ENCODE data around the gene PGA4. TPM values are rescaled to one million over a fixed set of nuclear protein-coding genes. Genes with fewer than 3 reads are reported as not detected.
"Not testable (repeated sequence)": the region's sequence is repeated elsewhere in the genome, so short reads cannot be mapped to it uniquely, and the experiment has no call there.

PGA4 gene
- total RNA-seq (not detected), polyA plus RNA-seq (not detected), total RNA-seq (0 reads per million in 6 experiments)

GRCh38 chr11:61222047-61222446, at the start of gene PGA4:
PGA4 (plus strand) TSS chr11:61222347; CDS start chr11:61222401, 54 bp downstream.
- H3K4me1 Mint-ChIP-seq, POLR2A ChIA-PET, H3K27me3 Mint-ChIP-seq, H3K36me3 Mint-ChIP-seq, DNase-seq, H3K9me3 Mint-ChIP-seq, H3K27ac Mint-ChIP-seq, H3K4me3 Mint-ChIP-seq, ATAC-seq: not testable (repeated sequence)

GRCh38 chr11:61172356-61172755, 49.8 kb upstream of the PGA4 start:
- no peak for DNase-seq
- peaks cover 0 to 4% (median 0%) of the 10 kb centered on the region in 5 donors for H3K27me3 Mint-ChIP-seq
- peak overlapping the region in 8 of 10 donors; percentile 6 to 82 (median 63) for H3K27ac Mint-ChIP-seq
- peak overlapping the region in 7 of 10 donors; percentile 8 to 43 (median 26) for H3K4me3 Mint-ChIP-seq
- peak in 1 of 2 donors; percentile 37 for ATAC-seq
- H3K9me3 Mint-ChIP-seq, result peaks cover 0 to 2% (median 0%) of the 10 kb centered on the region in 9 donors
- POLR2A ChIA-PET, result interaction anchor here (1.5 kb wide), 1 partner anchor 11 kb away, joined by 3 read pairs; the partner anchor contains the start of gene VPS37C
- peaks cover 14 to 33% (median 23%) of the 10 kb centered on the region in 4 donors for H3K4me1 Mint-ChIP-seq
- H3K36me3 Mint-ChIP-seq, result no peaks in the 10 kb centered on the region

- no peak for DNase-seq
- H3K9me3 Mint-ChIP-seq, result peaks cover 0 to 2% (median 0%) of the 10 kb centered on the region in 9 donors
- peaks cover 14 to 29% (median 21%) of the 10 kb centered on the region in 4 donors for H3K4me1 Mint-ChIP-seq
- no peak for ATAC-seq
- no peaks in the 10 kb centered on the region for H3K36me3 Mint-ChIP-seq
- POLR2A ChIA-PET, result no interaction called here
- peak overlapping the region in 4 of 10 donors; percentile 65 to 82 (median 74) for H3K27ac Mint-ChIP-seq
- peak overlapping the region in 5 of 10 donors; percentile 8 to 49 (median 27) for H3K4me3 Mint-ChIP-seq
- peaks cover 0 to 4% (median 0%) of the 10 kb centered on the region in 5 donors for H3K27me3 Mint-ChIP-seq
Observed at GRCh38 chr11:61172888-61173287, 49.3 kb upstream of the PGA4 start.

GRCh38 chr11:61173456-61173855, 48.7 kb upstream of the PGA4 start:
- peaks cover 0 to 4% (median 0%) of the 10 kb centered on the region in 5 donors for H3K27me3 Mint-ChIP-seq
- no peaks in the 10 kb centered on the region for H3K36me3 Mint-ChIP-seq
- ATAC-seq (no peak), DNase-seq (no peak)
- peaks cover 0 to 2% (median 0%) of the 10 kb centered on the region in 9 donors for H3K9me3 Mint-ChIP-seq
- peak overlapping the region in 1 of 10 donors; percentile 49 for H3K4me3 Mint-ChIP-seq
- H3K27ac Mint-ChIP-seq, result peak overlapping the region in 1 of 10 donors; percentile 11
- peaks cover 12 to 25% (median 19%) of the 10 kb centered on the region in 4 donors for H3K4me1 Mint-ChIP-seq
- POLR2A ChIA-PET, result no interaction called here

- peaks cover 12 to 20% (median 17%) of the 10 kb centered on the region in 4 donors for H3K4me1 Mint-ChIP-seq
- POLR2A ChIA-PET, result no interaction called here
- no peak for DNase-seq
- H3K4me3 Mint-ChIP-seq, result peak overlapping the region in 1 of 10 donors; percentile 42
- peaks cover 0 to 4% (median 0%) of the 10 kb centered on the region in 5 donors for H3K27me3 Mint-ChIP-seq
- no peak overlapping the region for H3K27ac Mint-ChIP-seq
- H3K9me3 Mint-ChIP-seq, result peaks cover 0 to 2% (median 0%) of the 10 kb centered on the region in 9 donors
- H3K36me3 Mint-ChIP-seq, result no peaks in the 10 kb centered on the region
- ATAC-seq, result no peak
Observed at GRCh38 chr11:61174273-61174672, 47.9 kb upstream of the PGA4 start.

GRCh38 chr11:61174949-61175348, 47.2 kb upstream of the PGA4 start:
- POLR2A ChIA-PET, result interaction anchor here (0.6 kb wide), 1 partner anchor 9 kb away, joined by 3 read pairs; no protein-coding TSS in a partner anchor
- Mint-ChIP-seq H3K36me3 (no peaks in the 10 kb centered on the region), H3K4me3 (no peak overlapping the region), H3K27me3 (peaks cover 0 to 4% (median 0%) of the 10 kb centered on the region in 5 donors), H3K4me1 (peaks cover 12 to 20% (median 17%) of the 10 kb centered on the region in 4 donors), H3K27ac (no peak overlapping the region), H3K9me3 (peaks cover 0 to 2% (median 0%) of the 10 kb centered on the region in 9 donors)
- DNase-seq (no peak), ATAC-seq (no peak)

- Mint-ChIP-seq H3K36me3 (no peaks in the 10 kb centered on the region), H3K4me1 (peaks cover 12 to 20% (median 16%) of the 10 kb centered on the region in 4 donors), H3K9me3 (peaks cover 0 to 2% (median 0%) of the 10 kb centered on the region in 9 donors), H3K27me3 (peaks cover 0 to 6% (median 0%) of the 10 kb centered on the region in 5 donors), H3K27ac (peak overlapping the region in 1 of 10 donors; percentile 53), H3K4me3 (no peak overlapping the region)
- POLR2A ChIA-PET, result no interaction called here
- DNase-seq, result no peak
- no peak for ATAC-seq
Observed at GRCh38 chr11:61176446-61176845, 45.7 kb upstream of the PGA4 start.

GRCh38 chr11:61180205-61180604, 41.9 kb upstream of the PGA4 start:
- H3K9me3 Mint-ChIP-seq, DNase-seq, POLR2A ChIA-PET, ATAC-seq, H3K36me3 Mint-ChIP-seq, H3K27ac Mint-ChIP-seq, H3K4me1 Mint-ChIP-seq, H3K4me3 Mint-ChIP-seq, H3K27me3 Mint-ChIP-seq: not testable (repeated sequence)

GRCh38 chr11:61181489-61181888, 40.7 kb upstream of the PGA4 start:
- POLR2A ChIA-PET, result interaction anchor here (0.7 kb wide), 1 partner anchor 86 kb away, joined by 3 read pairs; no protein-coding TSS in a partner anchor
- H3K27me3 Mint-ChIP-seq, result peaks cover 0 to 2% (median 0%) of the 10 kb centered on the region in 5 donors
- no peak overlapping the region for H3K27ac Mint-ChIP-seq
- no peaks in the 10 kb centered on the region for H3K9me3 Mint-ChIP-seq
- no peaks in the 10 kb centered on the region for H3K36me3 Mint-ChIP-seq
- DNase-seq (no peak), ATAC-seq (no peak)
- H3K4me3 Mint-ChIP-seq, result no peak overlapping the region
- no peaks in the 10 kb centered on the region for H3K4me1 Mint-ChIP-seq

GRCh38 chr11:61183645-61184044, 38.5 kb upstream of the PGA4 start:
- H3K36me3 Mint-ChIP-seq, result no peaks in the 10 kb centered on the region
- H3K9me3 Mint-ChIP-seq, result no peaks in the 10 kb centered on the region
- H3K4me3 Mint-ChIP-seq, result no peak overlapping the region
- POLR2A ChIA-PET, result interaction anchor here (0.7 kb wide), 1 partner anchor 9 kb away, joined by 3 read pairs; no protein-coding TSS in a partner anchor
- ATAC-seq, result no peak
- peaks cover 2 to 6% (median 2%) of the 10 kb centered on the region in 4 donors for H3K4me1 Mint-ChIP-seq
- peak overlapping the region in 1 of 10 donors; percentile 50 for H3K27ac Mint-ChIP-seq
- no peak for DNase-seq
- peaks cover 0 to 3% (median 0%) of the 10 kb centered on the region in 5 donors for H3K27me3 Mint-ChIP-seq

GRCh38 chr11:61186504-61186903, 35.6 kb upstream of the PGA4 start:
- peaks cover 0 to 4% (median 0%) of the 10 kb centered on the region in 5 donors for H3K27me3 Mint-ChIP-seq
- H3K4me1 Mint-ChIP-seq, result peaks cover 2 to 6% (median 2%) of the 10 kb centered on the region in 4 donors
- no peaks in the 10 kb centered on the region for H3K9me3 Mint-ChIP-seq
- H3K27ac Mint-ChIP-seq, result no peak overlapping the region
- H3K36me3 Mint-ChIP-seq, result no peaks in the 10 kb centered on the region
- ATAC-seq, result no peak
- H3K4me3 Mint-ChIP-seq, result no peak overlapping the region
- DNase-seq, result no peak
- POLR2A ChIA-PET, result interaction anchor here (1.0 kb wide), 1 partner anchor 161 kb away, joined by 3 read pairs; no protein-coding TSS in a partner anchor

GRCh38 chr11:61187505-61188130, 34.5 kb upstream of the PGA4 start:
- DNase-seq (peak; percentile 64 to 88 (median 78)), ATAC-seq (peak; percentile 92 to 97)
- POLR2A ChIA-PET, result interaction anchor here (1.0 to 1.4 kb wide), 4 partner anchors 58 to 217 kb away, joined by 3 to 9 read pairs (median 4); no protein-coding TSS in a partner anchor
- no peaks in the 10 kb centered on the region for H3K9me3 Mint-ChIP-seq
- peaks cover 0 to 7% (median under 1%) of the 10 kb centered on the region in 5 donors for H3K27me3 Mint-ChIP-seq
- H3K36me3 Mint-ChIP-seq, result no peaks in the 10 kb centered on the region
- no peak overlapping the region for H3K4me3 Mint-ChIP-seq
- peaks cover 2 to 6% (median 2%) of the 10 kb centered on the region in 4 donors for H3K4me1 Mint-ChIP-seq
- H3K27ac Mint-ChIP-seq, result peak overlapping the region in 3 of 10 donors; percentile 50 to 64 (median 61)

- no peaks in the 10 kb centered on the region for H3K9me3 Mint-ChIP-seq
Observed at GRCh38 chr11:61189933-61190332, 32.2 kb upstream of the PGA4 start.

More at GRCh38 chr11:61189933-61190332, 32.2 kb upstream of the PGA4 start:
- H3K27me3 Mint-ChIP-seq, result peaks cover 0 to 8% (median 1%) of the 10 kb centered on the region in 5 donors
- H3K36me3 Mint-ChIP-seq, result no peaks in the 10 kb centered on the region
- DNase-seq (no peak), ATAC-seq (no peak)
- no peak overlapping the region for H3K27ac Mint-ChIP-seq
- POLR2A ChIA-PET, result no interaction called here
- peaks cover 2 to 6% (median 2%) of the 10 kb centered on the region in 4 donors for H3K4me1 Mint-ChIP-seq
- no peak overlapping the region for H3K4me3 Mint-ChIP-seq
